Measurements from ENCODE around the gene ANAPC10.

- no peak for TF ChIP-seq POLR2AphosphoS5 (IDR thresholded peaks at IDR 0.05; ENCODE audit: low read depth, low read length)
- no peak for TF ChIP-seq PAX5 (IDR thresholded peaks at IDR 0.05; ENCODE audit: insufficient read depth, low read length, severe bottlenecking)
- TF ChIP-seq POLR2A (IDR thresholded peaks at IDR 0.05; ENCODE audit: low read depth, low read length), result no peak
- no peak for TF ChIP-seq POU2F2 (IDR thresholded peaks at IDR 0.05; ENCODE audit: low read depth, low read length)
- no peak for TF ChIP-seq TAF1 (IDR thresholded peaks at IDR 0.05; ENCODE audit: low read depth, low read length)
- no peak for TF ChIP-seq SPI1 (IDR thresholded peaks at IDR 0.05; ENCODE audit: low read depth, low read length)
Observed at GRCh38 chr4:145097331-145097820, 620 bp downstream of the ANAPC10 start.
